ENCODE data around the gene DNAJC4.

DNA sequence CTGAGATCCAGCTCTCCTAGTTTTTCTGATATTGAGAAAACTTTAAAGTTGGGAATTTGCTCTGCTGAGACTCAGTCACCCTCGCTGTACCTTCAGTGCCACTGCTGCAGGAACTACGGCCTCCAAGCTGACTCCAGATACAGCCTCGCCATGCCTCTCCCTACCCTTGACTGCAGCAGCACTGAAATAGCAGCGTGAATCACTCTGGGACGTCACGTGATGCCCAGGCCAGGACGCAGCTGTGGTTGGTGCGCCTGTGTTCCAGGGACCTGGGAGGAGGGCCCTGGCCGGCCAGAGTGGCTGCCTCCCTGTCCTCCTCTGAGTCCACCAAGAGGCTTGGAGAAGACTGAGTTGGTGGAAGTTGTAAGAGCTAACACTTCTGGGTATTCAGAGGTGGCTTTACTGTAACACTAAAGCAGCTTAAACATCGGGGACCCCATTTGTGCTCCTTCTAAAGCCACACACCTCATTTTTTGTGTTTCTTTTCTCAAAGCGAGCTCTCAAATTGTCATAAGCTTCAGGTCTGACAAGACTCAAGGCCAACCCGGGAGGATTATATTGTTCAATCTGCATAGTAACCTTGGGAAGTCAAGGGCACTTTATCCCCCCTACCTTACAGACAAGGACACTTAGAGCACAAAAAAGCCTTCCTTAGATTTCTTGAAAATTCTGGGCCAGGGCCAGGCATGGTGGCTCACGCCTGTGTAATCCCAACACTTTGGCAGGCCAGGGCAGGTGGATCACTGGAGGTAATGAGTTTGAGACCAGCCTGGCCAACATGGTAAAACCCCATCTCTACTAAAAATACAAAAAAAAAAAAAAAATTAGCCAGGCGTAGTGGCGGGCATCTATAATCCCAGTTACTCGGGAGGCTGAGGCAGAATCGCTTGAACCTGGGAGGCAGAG, 48.6 kb upstream of the DNAJC4 start:
- TF ChIP-seq GATA2 (IDR thresholded peaks at IDR 0.05; ENCODE audit: low read depth, low read length) = no peak
- TF ChIP-seq GATA3 (IDR thresholded peaks at IDR 0.05; ENCODE audit: low read depth, low read length) = no peak

All from SH-SY5Y (cell line).